ENCODE measurements around the gene CEMP1.

The CEMP1 gene

GRCh38 chr16:2531696-2532493 lies 687 bp upstream of the CEMP1 start:
- Histone ChIP-seq H3K27me3 (ENCODE audit: low read depth, low read length) (no peaks in the 10 kb centered on the region), H3K9me3 (ENCODE audit: insufficient read depth, low read length) (no peaks in the 10 kb centered on the region), H3K4me1 (ENCODE audit: low read length) (peaks cover 6% of the 10 kb centered on the region; the same call in 1 of the 2 replicates), H3K4me3 (ENCODE audit: low read length) (peak overlapping the region; percentile 82), H3K9ac (ENCODE audit: low read length) (peak overlapping the region; percentile 84), H3K27ac (ENCODE audit: low read length) (peak overlapping the region; percentile 75), H2AFZ (ENCODE audit: low read depth, low read length) (peak overlapping the region; percentile 69; the same call in 1 of the 2 replicates), H3K79me2 (ENCODE audit: low read length) (no peaks in the 10 kb centered on the region), H3K36me3 (replicated peaks; ENCODE audit: low read depth, low read length) (peaks cover 11% of the 10 kb centered on the region), H4K20me1 (ENCODE audit: insufficient read depth, low read length) (no peaks in the 10 kb centered on the region), H3K4me2 (ENCODE audit: low read length) (peak overlapping the region; percentile 91)
- TF ChIP-seq EZH2phosphoT487 (IDR thresholded peaks at IDR 0.05; ENCODE audit: low read depth) (no peak), CTCF (IDR thresholded peaks at IDR 0.05; ENCODE audit: low read depth, low read length) (no peak)

- H3K79me2 ChIP-seq (ENCODE audit: low read length): no peaks in the 10 kb centered on the region
- peak overlapping the region; percentile 83 for H3K4me2 ChIP-seq (ENCODE audit: low read length)
- H3K9me3 ChIP-seq (ENCODE audit: insufficient read depth, low read length): no peaks in the 10 kb centered on the region
- H3K27ac ChIP-seq (ENCODE audit: low read length): no peak overlapping the region
- H3K9ac ChIP-seq (ENCODE audit: low read length): no peak overlapping the region
- H4K20me1 ChIP-seq (ENCODE audit: insufficient read depth, low read length): no peaks in the 10 kb centered on the region
- TF ChIP-seq EZH2phosphoT487 (IDR thresholded peaks at IDR 0.05; ENCODE audit: low read depth) (no peak), CTCF (IDR thresholded peaks at IDR 0.05; ENCODE audit: low read depth, low read length) (no peak)
- no peak overlapping the region for H3K4me3 ChIP-seq (ENCODE audit: low read length)
- H3K4me1 ChIP-seq (ENCODE audit: low read length): peaks cover 6% of the 10 kb centered on the region; the same call in 1 of the 2 replicates
- H2AFZ ChIP-seq (ENCODE audit: low read depth, low read length): no peak overlapping the region
- peaks cover 11% of the 10 kb centered on the region for H3K36me3 ChIP-seq (replicated peaks; ENCODE audit: low read depth, low read length)
- no peaks in the 10 kb centered on the region for H3K27me3 ChIP-seq (ENCODE audit: low read depth, low read length)
Measured at GRCh38 chr16:2530629-2531318, 434 bp downstream of the CEMP1 start.

- Histone ChIP-seq H3K9me3 (ENCODE audit: insufficient read depth, low read length) (no peaks in the 10 kb centered on the region), H4K20me1 (ENCODE audit: insufficient read depth, low read length) (no peaks in the 10 kb centered on the region), H3K36me3 (replicated peaks; ENCODE audit: low read depth, low read length) (peaks cover 11% of the 10 kb centered on the region), H3K4me1 (ENCODE audit: low read length) (peaks cover 6% of the 10 kb centered on the region; the same call in 1 of the 2 replicates), H2AFZ (ENCODE audit: low read depth, low read length) (no peak overlapping the region), H3K27ac (ENCODE audit: low read length) (no peak overlapping the region), H3K27me3 (ENCODE audit: low read depth, low read length) (no peaks in the 10 kb centered on the region), H3K79me2 (ENCODE audit: low read length) (no peaks in the 10 kb centered on the region), H3K4me2 (ENCODE audit: low read length) (no peak overlapping the region), H3K4me3 (ENCODE audit: low read length) (no peak overlapping the region), H3K9ac (ENCODE audit: low read length) (no peak overlapping the region)
- TF ChIP-seq CTCF (IDR thresholded peaks at IDR 0.05; ENCODE audit: low read depth, low read length) (no peak), EZH2phosphoT487 (IDR thresholded peaks at IDR 0.05; ENCODE audit: low read depth) (no peak)
Measured at GRCh38 chr16:2529961-2530628, 1.1 kb downstream of the CEMP1 start.
